Aorta (tissue), 5 donors: Measurements from ENCODE around the gene AP1G2. TPM values are rescaled to one million over a fixed set of nuclear protein-coding genes. Genes with fewer than 3 reads are reported as not detected.
"Not testable (repeated sequence)": the region's sequence is repeated elsewhere in the genome, so short reads cannot be mapped to it uniquely, and the experiment has no call there.

ENCODE experiments used
- ATAC-seq: fragments of 200-7000 bp; cut with Tn5 transposase; one replicate; pipeline ENCODE4 v1.9.1; 2022; ENCODE audit warnings: moderate library complexity; ENCODE audit not compliant: low FRiP score
- DNase-seq, 2 donors: peaks; one replicate each; pipeline ENCODE4 v3.0.0-alpha.2; 2020
- H3K27ac ChIP-seq, 2 donors: one replicate each; pipeline ENCODE4 v1.5.1; 2013; ENCODE audit warnings: low read length in 2 of 2, mild to moderate bottlenecking in 2 of 2, moderate library complexity in 2 of 2, control low read depth in 1 of 2, inconsistent platforms in 1 of 2, low read depth in 1 of 2
- H3K27me3 ChIP-seq, 2 donors: one replicate each; pipeline ENCODE4 v1.6.1; 2013; ENCODE audit warnings: control low read depth in 1 of 2, low read length in 1 of 2, mild to moderate bottlenecking in 1 of 2, moderate library complexity in 1 of 2; ENCODE audit not compliant: insufficient read depth in 2 of 2, control insufficient read depth in 1 of 2
- H3K36me3 ChIP-seq, 2 donors: one replicate each; pipeline ENCODE4 v1.6.1; 2013; ENCODE audit warnings: control low read depth in 1 of 2, low read length in 1 of 2, mild to moderate bottlenecking in 1 of 2; ENCODE audit not compliant: insufficient read depth in 2 of 2, control insufficient read depth in 1 of 2
- H3K4me1 ChIP-seq, 2 donors: one replicate each; pipeline ENCODE4 v1.6.1; 2013; ENCODE audit warnings: low read length in 2 of 2, control low read depth in 1 of 2, mild to moderate bottlenecking in 1 of 2, moderate library complexity in 1 of 2; ENCODE audit not compliant: insufficient read depth in 2 of 2, control insufficient read depth in 1 of 2
- H3K4me3 ChIP-seq, 2 donors: one replicate each; pipeline ENCODE4 v1.5.1; 2013; ENCODE audit warnings: low read length in 2 of 2, control low read depth in 1 of 2, mild to moderate bottlenecking in 1 of 2
- H3K9me3 ChIP-seq: one replicate; pipeline ENCODE4 v1.6.1; 2013; ENCODE audit warnings: mild to moderate bottlenecking, low read length; ENCODE audit not compliant: control insufficient read depth
- WGBS, 2 donors: extraction: QIAGEN DNeasy Blood & Tissue Kit; methylation state at CpG; one replicate each; pipeline ENCODE4 v1.1.7; 2013; 5-methylcytosine and 5-hydroxymethylcytosine counted together
- intact Hi-C, 2 donors: fragments of 100-400 bp; cut with DNase I; formaldehyde crosslinking; loops; one replicate each; pipeline versions ENCODE4 v1.14.2 to v1.15.0; 2022
- polyA plus RNA-seq, 2 donors: library from polyadenylated mRNA; stranded (reverse); fragments of 200-250 nt; gene quantifications; one replicate each; pipeline ENCODE4 v1.2.3, GENCODE V29; 2013
- total RNA-seq, 2 donors: library from RNA; stranded (reverse); fragmentation: NEBNext Ultra II Directional; extraction: Animal tissue kit (Norgen Biotek cat#: 25700); gene quantifications; one replicate each; pipeline ENCODE4 v1.2.1, GENCODE V29; 2021
- donor health status: healthy with polysubstance abuse.
- donor health status: Bipolar disorder and iron deficiency.
- donor health status: DM: no; HTN: no; CAD: no.
- donor health status: DM: no; HTN: no; CAD: no.
- donor health status: DM: yes; HTN: yes; CAD: no.

AP1G2 gene
- total and polyA plus RNA-seq, 4 donors, result 17.5 to 78.6 (median 56.3) TPM

GRCh38 chr14:23602181-23603095 is 34.8 kb upstream of the AP1G2 start:
- Histone ChIP-seq H3K27me3 (no peaks in the 10 kb centered on the region), H3K4me1 (no peaks in the 10 kb centered on the region), H3K4me3 (no peak overlapping the region), H3K27ac (no peak overlapping the region), H3K9me3 (no peaks in the 10 kb centered on the region), H3K36me3 (no peaks in the 10 kb centered on the region)
- intact Hi-C loops, result no loop called here
- DNase-seq (no peak), ATAC-seq (no peak)
- 81 to 84% methylated on average over 12 of the region's 12 CpGs for WGBS, 2 donors

DNA sequence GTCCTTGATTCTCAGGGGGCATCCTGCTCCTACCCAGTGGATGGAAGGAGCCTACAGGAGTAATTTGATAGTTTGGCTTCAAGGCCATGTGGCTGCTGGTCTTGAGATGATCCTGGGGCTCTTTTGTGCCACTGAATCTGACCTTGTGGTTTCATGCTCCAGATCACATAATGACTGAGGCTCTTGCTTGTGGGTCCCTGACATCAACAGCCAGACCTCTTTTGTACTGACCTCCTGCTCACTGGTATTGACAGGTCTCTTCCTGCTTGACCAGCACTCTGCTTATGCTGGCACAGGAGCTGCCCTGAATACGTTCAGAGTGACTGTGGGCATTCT is 34.2 kb upstream of the AP1G2 start:
- no peak for ATAC-seq

DNA sequence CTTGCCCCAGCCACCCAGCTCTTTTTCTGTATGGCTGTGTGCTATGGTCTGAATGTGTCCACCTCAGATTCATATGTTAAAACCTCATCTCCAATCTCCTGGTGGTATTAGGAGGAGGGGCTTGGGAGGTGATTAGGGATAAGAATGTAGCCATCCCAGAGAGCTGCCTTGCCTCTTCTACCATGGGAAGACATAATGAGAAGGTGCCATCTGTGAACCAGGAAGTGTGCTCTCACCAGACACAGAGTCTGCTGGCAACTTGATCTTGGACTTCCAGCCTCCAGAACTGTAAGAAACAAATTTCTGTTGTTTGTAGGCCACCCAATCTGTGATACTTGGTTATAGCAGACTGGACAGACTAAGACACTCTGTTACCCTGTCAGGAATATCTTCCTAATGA is 33.8 kb upstream of the AP1G2 start:
- Histone ChIP-seq H3K4me3 (no peak overlapping the region), H3K4me1 (no peaks in the 10 kb centered on the region), H3K27ac (no peak overlapping the region), H3K27me3 (no peaks in the 10 kb centered on the region), H3K9me3 (no peaks in the 10 kb centered on the region), H3K36me3 (no peaks in the 10 kb centered on the region)
- DNase-seq, result no peak
- no peak for ATAC-seq
- intact Hi-C loops, result no loop called here

More for the DNA sequence above, 34.2 kb upstream of the AP1G2 start:
- intact Hi-C loops, result no loop called here
- H3K9me3 ChIP-seq, result no peaks in the 10 kb centered on the region
- no peak for DNase-seq
- H3K4me1 ChIP-seq, result no peaks in the 10 kb centered on the region
- H3K36me3 ChIP-seq, result no peaks in the 10 kb centered on the region
- H3K4me3 ChIP-seq, result no peak overlapping the region
- 31 to 44% methylated on average over 1 of the region's 1 CpG for whole genome bisulfite sequencing, 2 donors
- no peak overlapping the region for H3K27ac ChIP-seq
- no peaks in the 10 kb centered on the region for H3K27me3 ChIP-seq

DNA sequence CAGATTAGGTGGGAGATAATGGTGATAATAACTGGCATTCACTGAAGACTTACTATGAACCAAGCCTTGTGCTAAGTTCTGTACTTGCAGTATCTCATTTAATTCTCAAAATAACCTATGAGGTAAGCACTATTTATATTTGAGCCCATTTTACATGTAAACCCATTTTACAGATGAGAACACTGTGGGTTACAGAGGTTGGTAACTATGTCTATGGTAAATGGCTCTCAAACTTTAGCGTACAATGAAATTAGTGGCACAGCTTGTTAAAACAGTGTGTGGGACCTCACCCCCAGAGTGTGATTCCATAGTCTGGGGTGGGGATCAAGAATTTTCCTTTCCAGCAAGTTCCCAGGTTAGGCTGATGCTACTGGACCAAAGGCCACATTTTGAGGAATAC is 33.2 kb upstream of the AP1G2 start:
- intact Hi-C loops, result no loop called here
- H3K4me1 ChIP-seq, result no peaks in the 10 kb centered on the region
- H3K27ac ChIP-seq, result no peak overlapping the region
- H3K4me3 ChIP-seq, result no peak overlapping the region
- DNase-seq, result no peak
- no peaks in the 10 kb centered on the region for H3K36me3 ChIP-seq
- ATAC-seq, result no peak
- H3K27me3 ChIP-seq, result no peaks in the 10 kb centered on the region
- 92 to 97% methylated on average over 1 of the region's 1 CpG for WGBS, 2 donors
- H3K9me3 ChIP-seq, result no peaks in the 10 kb centered on the region

DNA sequence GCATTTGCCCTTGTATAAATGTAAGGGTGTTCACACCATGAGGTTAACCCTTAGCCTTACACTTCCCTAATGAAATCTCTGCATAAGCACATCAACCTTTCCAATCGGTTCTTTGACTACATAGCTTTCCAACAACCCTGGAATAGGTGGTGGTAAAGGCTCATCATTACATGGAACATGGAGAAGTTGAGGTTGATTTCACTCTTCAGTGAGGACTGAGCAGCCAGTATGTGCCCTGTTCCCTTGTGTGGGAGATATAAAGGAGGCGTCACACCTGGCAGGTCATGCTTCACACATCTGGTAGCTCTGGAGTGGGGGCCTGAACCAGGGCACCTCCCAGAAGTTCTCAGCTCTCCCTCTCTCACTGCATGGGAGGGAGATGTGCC is 32.7 kb upstream of the AP1G2 start:
- DNase-seq (no peak), ATAC-seq (no peak)
- no peaks in the 10 kb centered on the region for H3K27me3 ChIP-seq
- H3K4me3 ChIP-seq, result no peak overlapping the region
- H3K27ac ChIP-seq, result no peak overlapping the region
- no peaks in the 10 kb centered on the region for H3K36me3 ChIP-seq
- intact Hi-C loops, result no loop called here
- no peaks in the 10 kb centered on the region for H3K9me3 ChIP-seq
- WGBS, 2 donors, result 35 to 85% methylated on average over 2 of the region's 2 CpGs
- no peaks in the 10 kb centered on the region for H3K4me1 ChIP-seq

- H3K27me3 ChIP-seq, H3K4me3 ChIP-seq, H3K9me3 ChIP-seq, ATAC-seq, intact Hi-C loops, H3K36me3 ChIP-seq, H3K4me1 ChIP-seq, H3K27ac ChIP-seq, DNase-seq: not testable (repeated sequence)
- 79 to 81% methylated on average over 3 of the region's 3 CpGs for WGBS, 2 donors
Measured at GRCh38 chr14:23594191-23594590, 26.6 kb upstream of the AP1G2 start.

GRCh38 chr14:23590198-23590597 is 22.6 kb upstream of the AP1G2 start:
- no peak for DNase-seq
- no peak overlapping the region for H3K4me3 ChIP-seq
- H3K9me3 ChIP-seq, result no peaks in the 10 kb centered on the region
- H3K27me3 ChIP-seq, result peaks cover 0 to 2% of the 10 kb centered on the region in 2 donors
- peaks cover 0 to 2% of the 10 kb centered on the region in 2 donors for H3K4me1 ChIP-seq
- intact Hi-C loops, result no loop called here
- WGBS, 2 donors, result 91% methylated on average over 4 of the region's 4 CpGs
- no peaks in the 10 kb centered on the region for H3K36me3 ChIP-seq
- ATAC-seq, result no peak
- no peak overlapping the region for H3K27ac ChIP-seq

GRCh38 chr14:23589606-23590005 is 22.0 kb upstream of the AP1G2 start:
- 94 to 96% methylated on average over 2 of the region's 2 CpGs for WGBS, 2 donors
- H3K27ac ChIP-seq, result no peak overlapping the region
- intact Hi-C loops, result no loop called here
- peaks cover 0 to 2% of the 10 kb centered on the region in 2 donors for H3K4me1 ChIP-seq
- no peak for DNase-seq
- ATAC-seq, result no peak
- H3K36me3 ChIP-seq, result no peaks in the 10 kb centered on the region
- H3K27me3 ChIP-seq, result peaks cover 0 to 2% of the 10 kb centered on the region in 2 donors
- no peak overlapping the region for H3K4me3 ChIP-seq
- H3K9me3 ChIP-seq, result no peaks in the 10 kb centered on the region

- DNase-seq, result peak; percentile 90 to 92
- WGBS, 2 donors, result 18 to 23% methylated on average over 5 of the region's 5 CpGs
- H3K27ac ChIP-seq, result no peak overlapping the region
- peaks cover 0 to 2% of the 10 kb centered on the region in 2 donors for H3K27me3 ChIP-seq
- no peak overlapping the region for H3K4me3 ChIP-seq
- intact Hi-C loops, result no loop called here
- H3K9me3 ChIP-seq, result no peaks in the 10 kb centered on the region
- H3K4me1 ChIP-seq, result peaks cover 0 to 2% of the 10 kb centered on the region in 2 donors
- H3K36me3 ChIP-seq, result no peaks in the 10 kb centered on the region
- ATAC-seq, result peak; percentile 74
Measured at GRCh38 chr14:23588884-23589598, 21.4 kb upstream of the AP1G2 start.
